Measurements from ENCODE around the gene ZBTB20. TPM values are rescaled to one million over a fixed set of nuclear protein-coding genes. Genes with fewer than 3 reads are reported as not detected.

The ZBTB20 gene
- total RNA-seq, 1 donor from 2014 or later, result 28.5 TPM

DNA sequence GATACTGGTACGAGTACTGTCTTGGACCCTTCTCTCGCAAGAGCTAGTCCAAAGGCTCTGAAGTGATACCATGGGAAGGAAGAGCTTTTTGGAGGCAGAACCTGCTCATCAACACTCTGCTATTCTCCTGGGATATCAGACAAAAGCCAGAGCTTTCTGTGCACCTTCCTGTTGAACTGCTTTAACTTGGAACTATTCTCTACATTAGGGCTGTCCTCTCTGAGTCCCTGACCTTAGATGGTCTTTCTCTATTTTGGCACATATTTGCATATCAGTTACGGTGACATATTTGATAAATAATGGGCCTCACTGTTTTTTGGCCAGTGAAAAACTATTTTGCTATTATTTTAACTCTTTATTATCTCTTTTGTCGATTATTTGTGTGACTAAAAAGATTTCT is 706.4 kb downstream of the ZBTB20 start:
- no peak for DNase-seq (ENCODE audit: extremely low read depth, low read depth, low spot score)

GRCh38 chr3:114439284-114439683 is 707.8 kb downstream of the ZBTB20 start:
- no peak for DNase-seq (ENCODE audit: extremely low read depth, low read depth, low spot score)

- DNase-seq (ENCODE audit: extremely low read depth, low read depth, low spot score), result no peak
Measured at GRCh38 chr3:114437897-114438296, 709.2 kb downstream of the ZBTB20 start.

DNA sequence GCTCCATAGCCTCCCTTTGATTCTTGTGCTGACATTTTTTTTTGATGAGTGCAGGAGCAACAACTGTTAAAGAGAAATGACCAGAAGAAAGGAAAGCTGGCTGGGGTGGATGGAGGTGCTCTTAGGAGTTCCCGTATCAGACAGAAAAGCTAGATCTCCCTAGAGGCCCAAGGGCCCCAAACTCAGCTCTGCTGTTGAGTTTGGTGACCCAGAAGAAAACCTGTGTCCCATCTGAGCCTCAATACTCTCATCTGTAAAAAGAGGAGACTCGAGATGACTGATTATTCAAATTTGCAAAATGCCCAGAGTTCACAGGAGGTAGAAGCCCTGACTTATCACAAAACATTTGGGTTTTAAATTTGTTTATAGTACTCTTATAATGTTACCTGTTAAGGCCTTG is 710.9 kb downstream of the ZBTB20 start:
- no peak for DNase-seq (ENCODE audit: extremely low read depth, low read depth, low spot score)

DNA sequence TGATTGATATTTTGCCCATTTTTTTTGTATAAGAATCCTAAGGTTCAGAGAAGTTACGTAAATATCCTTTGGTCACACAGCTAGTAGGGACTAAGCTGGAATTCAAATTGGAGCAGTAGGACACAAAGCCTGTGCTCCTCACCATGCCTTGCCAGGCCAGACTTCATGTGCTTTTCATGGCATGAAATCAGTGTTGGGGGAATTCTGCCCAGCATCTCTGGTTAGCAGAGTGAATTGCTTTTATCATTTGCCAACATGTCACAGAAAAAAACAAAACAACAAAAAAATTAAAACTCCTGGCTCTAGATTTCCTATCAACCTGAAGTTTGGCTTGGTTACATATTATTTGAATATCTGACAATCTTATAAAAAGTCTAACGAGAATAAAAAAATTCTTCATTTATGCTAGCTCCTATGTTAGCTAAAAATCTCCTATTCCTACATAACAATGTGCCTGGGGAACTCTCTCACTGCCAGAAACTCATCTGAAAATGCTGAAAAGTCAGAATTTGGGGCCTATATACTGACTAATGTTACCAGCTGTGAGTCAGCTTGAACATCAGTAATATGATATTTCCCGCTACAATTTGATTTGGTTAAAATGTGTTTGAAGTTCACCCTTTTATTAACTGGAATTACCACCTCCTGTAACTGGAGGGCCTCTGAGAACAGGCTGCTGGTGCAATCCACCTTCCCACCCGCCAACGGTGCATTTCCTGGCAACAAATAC is 711.5 kb downstream of the ZBTB20 start:
- no peak for DNase-seq (ENCODE audit: extremely low read depth, low read depth, low spot score)

GRCh38 chr3:114432310-114432709 is 714.8 kb downstream of the ZBTB20 start:
- DNase-seq (ENCODE audit: extremely low read depth, low read depth, low spot score), result no peak

GRCh38 chr3:114428044-114428595 is 719.0 kb downstream of the ZBTB20 start:
- DNase-seq (ENCODE audit: extremely low read depth, low read depth, low spot score), result no peak

GRCh38 chr3:114427285-114428043 is 719.6 kb downstream of the ZBTB20 start:
- DNase-seq (ENCODE audit: extremely low read depth, low read depth, low spot score), result no peak

DNA sequence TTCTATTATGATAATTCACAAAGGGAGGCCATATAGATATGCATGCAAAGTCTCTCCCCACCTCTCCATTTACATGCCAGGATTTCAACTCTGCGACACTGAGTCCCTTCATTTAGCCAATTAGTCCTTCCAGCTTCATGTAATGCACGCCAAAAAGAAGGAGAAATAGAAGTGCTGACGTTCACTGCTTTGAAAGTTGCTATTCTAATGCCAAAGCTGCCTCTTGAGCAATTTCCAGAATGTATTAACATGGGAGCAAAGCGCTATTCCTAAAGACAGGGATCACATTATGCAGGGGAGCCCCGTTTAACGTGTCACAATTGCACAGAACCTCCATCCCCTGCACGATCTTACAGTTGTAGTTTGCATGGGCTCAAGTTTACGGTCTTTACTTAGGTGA is 722.8 kb downstream of the ZBTB20 start:
- DNase-seq (ENCODE audit: extremely low read depth, low read depth, low spot score), result no peak

GRCh38 chr3:114421204-114421603 is 725.9 kb downstream of the ZBTB20 start:
- no peak for DNase-seq (ENCODE audit: extremely low read depth, low read depth, low spot score)

DNA sequence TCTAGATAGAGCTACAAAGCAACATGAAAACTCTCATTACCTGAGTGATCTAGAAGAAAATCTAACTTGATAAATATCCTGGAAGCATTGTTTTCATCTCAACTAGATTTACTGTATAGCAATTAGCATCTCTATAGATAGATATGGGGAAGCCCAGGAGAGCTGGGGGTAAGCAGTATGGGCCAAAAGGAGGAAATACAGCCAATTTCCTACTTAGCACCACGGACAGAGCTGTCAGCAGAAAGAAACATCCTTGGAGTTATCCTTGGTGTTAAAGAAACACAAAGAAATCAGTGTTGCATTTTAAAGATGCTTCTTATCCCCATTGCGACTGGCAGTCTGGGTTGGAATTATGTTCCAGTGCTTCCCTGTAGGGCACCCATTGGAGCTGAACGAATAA is 727.0 kb downstream of the ZBTB20 start:
- no peak for DNase-seq (ENCODE audit: extremely low read depth, low read depth, low spot score)

DNA sequence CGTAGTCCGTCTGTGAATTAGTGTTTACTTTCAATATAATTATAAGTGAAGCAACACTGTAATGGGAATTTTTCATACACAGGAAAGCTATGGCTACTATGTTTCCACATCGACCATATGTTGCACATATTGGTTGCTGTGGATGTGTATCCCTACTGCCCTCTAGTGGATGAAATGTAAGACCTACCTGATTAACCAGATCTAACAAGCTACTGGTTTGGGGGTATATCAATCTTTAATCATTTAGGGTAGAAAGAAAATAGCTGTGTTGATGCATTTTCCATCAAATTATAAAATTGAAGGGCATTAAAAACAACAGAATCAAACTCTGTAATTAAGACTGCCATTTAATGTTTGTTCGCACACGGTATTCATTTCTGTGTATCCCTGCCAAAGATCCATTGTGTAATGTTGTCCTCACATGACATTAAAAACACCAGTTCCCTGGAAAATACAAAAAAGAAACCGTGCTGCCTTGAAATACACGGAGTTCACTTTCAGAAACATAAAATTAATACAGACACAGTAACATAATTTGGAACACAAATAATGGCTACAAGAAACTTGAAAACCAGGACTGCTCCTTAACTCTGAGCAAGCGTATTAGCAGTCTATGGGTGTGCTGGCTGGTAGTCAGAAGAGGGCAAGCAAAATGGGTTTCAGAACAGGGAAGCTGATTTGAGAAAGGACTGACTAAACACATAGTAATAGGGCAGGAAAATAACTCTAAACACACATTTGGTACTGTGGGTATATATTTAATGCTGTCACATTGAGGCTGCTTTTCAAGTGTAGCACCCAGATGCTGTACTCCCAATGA is 728.2 kb downstream of the ZBTB20 start:
- peak; percentile 60 for DNase-seq (ENCODE audit: extremely low read depth, low read depth, low spot score)

GRCh38 chr3:114418107-114418506 is 729.0 kb downstream of the ZBTB20 start:
- no peak for DNase-seq (ENCODE audit: extremely low read depth, low read depth, low spot score)

GRCh38 chr3:114417675-114418074 is 729.4 kb downstream of the ZBTB20 start:
- no peak for DNase-seq (ENCODE audit: extremely low read depth, low read depth, low spot score)

- DNase-seq (ENCODE audit: extremely low read depth, low read depth, low spot score), result no peak
Measured at GRCh38 chr3:114417265-114417664, 729.8 kb downstream of the ZBTB20 start.

DNA sequence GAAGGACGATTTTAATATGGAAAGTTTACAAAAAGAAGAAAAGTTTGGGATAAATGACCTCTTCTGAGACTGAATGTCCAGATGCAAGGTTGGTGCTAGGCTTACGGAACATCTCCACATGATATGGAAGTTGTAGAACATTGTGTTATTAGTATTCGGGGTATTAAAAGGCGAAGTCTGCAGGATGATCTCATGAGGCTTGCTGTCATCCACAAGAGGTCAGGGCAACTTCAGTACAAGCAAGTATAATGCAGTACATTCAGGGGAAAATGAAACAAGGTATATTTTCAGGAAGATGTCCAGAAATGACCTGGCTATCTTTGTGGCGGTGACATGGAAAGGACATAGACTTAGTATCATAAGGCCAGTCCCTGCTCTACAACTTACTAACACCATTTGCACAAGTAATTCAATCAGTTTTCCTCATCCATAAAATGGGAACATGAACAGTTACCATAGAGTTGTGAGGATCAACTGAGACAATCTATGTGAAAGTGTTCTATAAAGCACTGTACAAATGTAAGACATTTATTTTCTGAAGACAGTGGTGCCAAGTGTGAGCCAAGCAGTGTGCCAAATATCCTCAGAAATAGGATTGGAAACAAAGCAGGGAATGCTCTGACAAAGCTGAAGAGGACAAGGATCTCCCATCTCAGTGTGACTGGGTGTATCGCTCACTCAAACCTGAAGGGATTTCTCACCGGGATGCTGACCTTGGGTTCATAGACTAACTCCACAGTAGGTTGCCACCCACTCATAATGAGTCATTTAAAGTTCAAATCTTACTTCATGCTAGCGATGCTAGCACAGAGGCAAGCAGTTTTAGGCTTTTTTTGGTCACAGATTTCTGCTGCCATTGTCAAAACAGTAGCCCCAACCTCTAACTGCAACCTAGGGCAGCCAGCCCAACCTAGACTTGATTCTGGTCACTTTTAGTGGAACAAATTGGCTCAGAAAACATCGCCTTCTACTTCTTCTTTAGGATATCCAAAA is 735.0 kb downstream of the ZBTB20 start:
- no peak for DNase-seq (ENCODE audit: extremely low read depth, low read depth, low spot score)

DNA sequence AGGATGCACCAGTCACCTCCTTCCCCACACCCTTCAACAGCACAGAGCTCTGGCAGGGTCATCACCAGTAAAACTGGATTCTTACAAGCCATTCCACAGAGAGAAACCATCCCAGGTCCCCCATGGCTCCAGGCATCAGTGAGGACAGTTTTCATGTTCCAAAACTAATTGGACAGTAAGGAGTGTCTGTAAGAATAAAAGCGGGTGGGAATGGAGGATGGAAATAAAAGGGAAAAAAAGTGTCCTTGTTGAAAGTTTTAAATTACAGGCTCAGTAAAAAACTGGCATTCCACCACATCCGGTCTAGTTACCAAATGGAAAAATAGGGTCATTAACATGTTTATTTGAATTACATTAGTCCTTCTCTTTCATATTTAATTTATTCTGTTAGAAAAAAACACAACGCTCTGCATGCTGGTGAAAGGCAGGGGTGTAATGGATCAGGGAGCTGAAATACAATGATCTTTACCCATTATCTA is 735.9 kb downstream of the ZBTB20 start:
- DNase-seq (ENCODE audit: extremely low read depth, low read depth, low spot score), result no peak

- no peak for DNase-seq (ENCODE audit: extremely low read depth, low read depth, low spot score)
Measured at GRCh38 chr3:114408736-114409670, 738.1 kb downstream of the ZBTB20 start.

DNA sequence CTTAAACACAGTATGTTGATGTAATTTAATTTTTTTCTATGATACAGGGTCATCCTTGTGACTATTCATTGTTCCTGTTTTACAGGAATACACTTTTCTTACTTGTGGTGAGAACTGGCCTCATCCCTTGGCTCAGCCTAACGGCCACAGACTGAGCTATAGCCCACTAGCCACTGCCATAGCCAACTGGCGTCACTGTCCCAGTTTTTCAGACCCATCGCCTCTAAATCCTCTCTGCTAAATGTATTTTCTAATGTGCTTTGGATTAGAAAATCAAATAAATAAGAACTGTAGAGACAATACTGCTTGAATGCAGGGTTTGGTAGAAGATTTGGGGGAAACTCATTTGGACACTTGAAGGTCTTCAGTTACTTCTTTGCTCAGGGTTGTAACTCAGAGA is 740.2 kb downstream of the ZBTB20 start:
- no peak for DNase-seq (ENCODE audit: extremely low read depth, low read depth, low spot score)

All from glomerular endothelial cell (primary cell).